Ishikawa (cell line): ENCODE results near the gene RBM38.

ENCODE experiments used
- CEBPB ChIP-seq: IDR thresholded peaks from 2 replicates; pipeline ENCODE4 v1.6.1; 2012
- CREB1 ChIP-seq: IDR thresholded peaks from 2 replicates; pipeline ENCODE4 v1.6.1; 2012; ENCODE audit warnings: low read depth
- EGR1 ChIP-seq: IDR thresholded peaks from 2 replicates; pipeline ENCODE4 v1.6.1; 2012
- EP300 ChIP-seq: IDR thresholded peaks from 2 replicates; pipeline ENCODE4 v1.6.1; 2012; ENCODE audit warnings: borderline replicate concordance
- FOXM1 ChIP-seq: IDR thresholded peaks from 2 replicates; pipeline ENCODE4 v1.6.1; 2012; ENCODE audit warnings: low read depth, borderline replicate concordance
- MAX ChIP-seq: IDR thresholded peaks from 2 replicates; pipeline ENCODE4 v1.6.1; 2012
- NFIC ChIP-seq: IDR thresholded peaks from 2 replicates; pipeline ENCODE4 v1.6.1; 2012
- RAD21 ChIP-seq: IDR thresholded peaks from 2 replicates; pipeline ENCODE4 v1.6.1; 2012; ENCODE audit warnings: low read depth
- REST ChIP-seq: IDR thresholded peaks from 2 replicates; pipeline ENCODE4 v1.6.1; 2012; ENCODE audit warnings: low read depth, mild to moderate bottlenecking
- TAF1 ChIP-seq: IDR thresholded peaks from 2 replicates; pipeline ENCODE4 v1.6.1; 2012; ENCODE audit warnings: low read depth, mild to moderate bottlenecking
- TCF12 ChIP-seq: IDR thresholded peaks from 2 replicates; pipeline ENCODE4 v1.6.1; 2012; ENCODE audit warnings: low read depth
- TEAD4 ChIP-seq: IDR thresholded peaks from 2 replicates; pipeline ENCODE4 v1.6.1; 2012
- USF1 ChIP-seq: IDR thresholded peaks from 2 replicates; pipeline ENCODE4 v1.6.1; 2012
- YY1 ChIP-seq: IDR thresholded peaks from 2 replicates; pipeline ENCODE4 v1.6.1; 2012; ENCODE audit warnings: low read depth
- ZBTB7A ChIP-seq: IDR thresholded peaks from 2 replicates; pipeline ENCODE4 v1.6.1; 2012; ENCODE audit warnings: low read depth

RBM38 gene

GRCh38 chr20:57383447-57384347 lies 7.5 kb upstream of the RBM38 start:
- TF ChIP-seq NFIC: no peak
- TF ChIP-seq TCF12: no peak
- TF ChIP-seq CREB1: no peak
- TF ChIP-seq TEAD4: no peak
- TF ChIP-seq RAD21: no peak
- no peak for TF ChIP-seq MAX
- TF ChIP-seq USF1: no peak
- TF ChIP-seq REST: no peak
- TF ChIP-seq EGR1: no peak
- no peak for TF ChIP-seq YY1
- TF ChIP-seq ZBTB7A: no peak
- TF ChIP-seq TAF1: no peak
- TF ChIP-seq EP300: no peak
- no peak for TF ChIP-seq CEBPB

GRCh38 chr20:57384486-57384885 lies 6.7 kb upstream of the RBM38 start:
- TF ChIP-seq EGR1: no peak

- no peak for TF ChIP-seq CREB1
- TF ChIP-seq ZBTB7A: no peak
- no peak for TF ChIP-seq NFIC
- TF ChIP-seq TCF12: no peak
- TF ChIP-seq TAF1: no peak
- TF ChIP-seq EP300: no peak
- no peak for TF ChIP-seq EGR1
- no peak for TF ChIP-seq USF1
- TF ChIP-seq TEAD4: no peak
Measured at GRCh38 chr20:57384953-57385761, 6.0 kb upstream of the RBM38 start.

GRCh38 chr20:57385940-57386339 lies 5.3 kb upstream of the RBM38 start:
- TF ChIP-seq REST: no peak
- TF ChIP-seq ZBTB7A: no peak
- TF ChIP-seq TCF12: no peak
- no peak for TF ChIP-seq USF1
- TF ChIP-seq TAF1: no peak
- no peak for TF ChIP-seq EP300
- TF ChIP-seq EGR1: no peak
- no peak for TF ChIP-seq MAX
- no peak for TF ChIP-seq CREB1
- no peak for TF ChIP-seq TEAD4

GRCh38 chr20:57386762-57387161 lies 4.4 kb upstream of the RBM38 start:
- TF ChIP-seq ZBTB7A (no peak), REST (no peak), CREB1 (no peak), RAD21 (no peak), TCF12 (no peak), CEBPB (no peak), NFIC (no peak), TAF1 (no peak), MAX (no peak), TEAD4 (no peak), EP300 (no peak), YY1 (no peak), USF1 (no peak), EGR1 (no peak), FOXM1 (no peak)
